ENCODE results near the gene RASGRF2. TPM values are rescaled to one million over a fixed set of nuclear protein-coding genes. Genes with fewer than 3 reads are reported as not detected.

Gene RASGRF2
- polyA plus RNA-seq, 1 donor from 2014 or later, result 0.42 TPM

- no peak overlapping the region for H3K4me2 ChIP-seq (ENCODE audit: low read length)
- H4K20me1 ChIP-seq (ENCODE audit: insufficient read depth), result no peaks in the 10 kb centered on the region
- no peak overlapping the region for H3K9ac ChIP-seq (ENCODE audit: low read length)
- no peaks in the 10 kb centered on the region for H3K9me2 ChIP-seq (ENCODE audit: insufficient read depth, low read length)
- no peak overlapping the region for H2AFZ ChIP-seq (ENCODE audit: low read depth, low read length)
- no peak for TF ChIP-seq EZH2 (IDR thresholded peaks at IDR 0.05; ENCODE audit: borderline replicate concordance, insufficient read depth, low read length, poor library complexity, severe bottlenecking)
- H3K27me3 ChIP-seq (ENCODE audit: insufficient read depth, low read depth, low read length), result no peaks in the 10 kb centered on the region
- H3K4me3 ChIP-seq (ENCODE audit: low read length), result no peak overlapping the region
- no peaks in the 10 kb centered on the region for H3K9me3 ChIP-seq (ENCODE audit: low read length)
- no peaks in the 10 kb centered on the region for H3F3A ChIP-seq (ENCODE audit: insufficient read depth, low read length, poor library complexity, severe bottlenecking)
- no peak overlapping the region for H3K27ac ChIP-seq (ENCODE audit: low read length)
- H3K36me3 ChIP-seq (ENCODE audit: insufficient read depth, low read length), result no peaks in the 10 kb centered on the region
- H3K79me2 ChIP-seq (replicated peaks; ENCODE audit: insufficient read depth, low read length), result no peaks in the 10 kb centered on the region
These were observed 16.8 kb downstream of the RASGRF2 start for GRCh38 chr5:80976985-80977384.

DNA sequence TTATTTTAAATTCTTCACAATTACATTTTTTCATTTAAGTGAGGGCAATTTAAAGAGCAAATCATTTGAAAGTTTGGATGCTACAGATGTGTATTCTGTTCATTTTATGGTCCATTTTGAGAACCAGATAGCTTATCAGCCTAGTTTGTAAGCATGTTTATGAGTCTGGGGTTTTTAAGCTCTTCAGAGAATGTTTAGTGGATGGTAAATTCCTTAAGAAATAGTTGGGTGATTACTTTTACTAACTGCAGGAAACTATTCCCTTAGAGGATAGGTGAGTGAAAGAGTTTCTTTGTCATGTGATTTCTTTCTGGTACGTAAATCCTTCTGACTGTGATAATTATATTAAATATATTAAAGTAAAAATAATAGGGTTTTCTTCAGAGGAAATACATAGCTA is 17.6 kb downstream of the RASGRF2 start:
- Histone ChIP-seq H4K20me1 (ENCODE audit: insufficient read depth) (no peaks in the 10 kb centered on the region), H3K9me3 (ENCODE audit: low read length) (no peaks in the 10 kb centered on the region), H3K9me2 (ENCODE audit: insufficient read depth, low read length) (no peaks in the 10 kb centered on the region), H3K36me3 (ENCODE audit: insufficient read depth, low read length) (no peaks in the 10 kb centered on the region), H3K27me3 (ENCODE audit: insufficient read depth, low read depth, low read length) (no peaks in the 10 kb centered on the region), H2AFZ (ENCODE audit: low read depth, low read length) (no peak overlapping the region), H3F3A (ENCODE audit: insufficient read depth, low read length, poor library complexity, severe bottlenecking) (no peaks in the 10 kb centered on the region), H3K79me2 (replicated peaks; ENCODE audit: insufficient read depth, low read length) (no peaks in the 10 kb centered on the region), H3K4me2 (ENCODE audit: low read length) (no peak overlapping the region), H3K9ac (ENCODE audit: low read length) (no peak overlapping the region), H3K27ac (ENCODE audit: low read length) (no peak overlapping the region), H3K4me3 (ENCODE audit: low read length) (no peak overlapping the region)
- TF ChIP-seq, protein P1, sequence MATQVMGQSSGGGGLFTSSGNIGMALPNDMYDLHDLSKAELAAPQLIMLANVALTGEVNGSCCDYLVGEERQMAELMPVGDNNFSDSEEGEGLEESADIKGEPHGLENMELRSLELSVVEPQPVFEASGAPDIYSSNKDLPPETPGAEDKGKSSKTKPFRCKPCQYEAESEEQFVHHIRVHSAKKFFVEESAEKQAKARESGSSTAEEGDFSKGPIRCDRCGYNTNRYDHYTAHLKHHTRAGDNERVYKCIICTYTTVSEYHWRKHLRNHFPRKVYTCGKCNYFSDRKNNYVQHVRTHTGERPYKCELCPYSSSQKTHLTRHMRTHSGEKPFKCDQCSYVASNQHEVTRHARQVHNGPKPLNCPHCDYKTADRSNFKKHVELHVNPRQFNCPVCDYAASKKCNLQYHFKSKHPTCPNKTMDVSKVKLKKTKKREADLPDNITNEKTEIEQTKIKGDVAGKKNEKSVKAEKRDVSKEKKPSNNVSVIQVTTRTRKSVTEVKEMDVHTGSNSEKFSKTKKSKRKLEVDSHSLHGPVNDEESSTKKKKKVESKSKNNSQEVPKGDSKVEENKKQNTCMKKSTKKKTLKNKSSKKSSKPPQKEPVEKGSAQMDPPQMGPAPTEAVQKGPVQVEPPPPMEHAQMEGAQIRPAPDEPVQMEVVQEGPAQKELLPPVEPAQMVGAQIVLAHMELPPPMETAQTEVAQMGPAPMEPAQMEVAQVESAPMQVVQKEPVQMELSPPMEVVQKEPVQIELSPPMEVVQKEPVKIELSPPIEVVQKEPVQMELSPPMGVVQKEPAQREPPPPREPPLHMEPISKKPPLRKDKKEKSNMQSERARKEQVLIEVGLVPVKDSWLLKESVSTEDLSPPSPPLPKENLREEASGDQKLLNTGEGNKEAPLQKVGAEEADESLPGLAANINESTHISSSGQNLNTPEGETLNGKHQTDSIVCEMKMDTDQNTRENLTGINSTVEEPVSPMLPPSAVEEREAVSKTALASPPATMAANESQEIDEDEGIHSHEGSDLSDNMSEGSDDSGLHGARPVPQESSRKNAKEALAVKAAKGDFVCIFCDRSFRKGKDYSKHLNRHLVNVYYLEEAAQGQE (IDR thresholded peaks at IDR 0.05; ENCODE audit: borderline replicate concordance), result no peak
- no peak for TF ChIP-seq EP300 (conservative IDR thresholded peaks at IDR 0.05; ENCODE audit: poor library complexity, severe bottlenecking)
- no peak for TF ChIP-seq RAD21 (conservative IDR thresholded peaks at IDR 0.05)
- TF ChIP-seq EZH2 (IDR thresholded peaks at IDR 0.05; ENCODE audit: borderline replicate concordance, insufficient read depth, low read length, poor library complexity, severe bottlenecking), result no peak
- no peak for TF ChIP-seq POLR2AphosphoS5 (IDR thresholded peaks at IDR 0.05)

DNA sequence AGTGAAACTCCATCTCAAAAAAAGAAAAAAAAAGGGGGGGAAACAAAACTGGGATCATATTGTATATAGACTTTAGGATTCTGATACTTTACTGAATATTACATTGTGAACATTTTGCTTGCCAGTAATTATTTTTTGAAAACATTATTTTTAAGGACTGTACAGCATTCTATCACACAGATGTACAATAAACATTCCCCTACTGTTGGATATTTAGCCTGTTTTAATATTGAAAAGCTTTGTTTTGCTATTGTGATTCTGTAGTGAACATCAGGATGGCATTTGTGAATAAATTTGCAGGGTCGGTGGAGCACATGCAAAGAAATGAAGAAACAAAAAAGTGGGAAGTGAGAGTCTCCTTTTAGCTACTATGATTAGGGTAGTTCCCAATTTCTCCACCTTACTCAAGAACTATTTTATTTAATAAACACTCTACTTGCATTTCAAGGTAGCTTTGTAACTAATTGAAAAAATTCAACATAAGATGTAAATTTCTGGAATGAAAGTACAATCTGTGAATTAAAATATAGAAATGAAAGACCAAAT is 18.7 kb downstream of the RASGRF2 start:
- no peaks in the 10 kb centered on the region for H3K9me2 ChIP-seq (ENCODE audit: insufficient read depth, low read length)
- H3F3A ChIP-seq (ENCODE audit: insufficient read depth, low read length, poor library complexity, severe bottlenecking), result no peaks in the 10 kb centered on the region
- H3K4me3 ChIP-seq (ENCODE audit: low read length), result no peak overlapping the region
- no peak overlapping the region for H3K4me2 ChIP-seq (ENCODE audit: low read length)
- H3K79me2 ChIP-seq (replicated peaks; ENCODE audit: insufficient read depth, low read length), result no peaks in the 10 kb centered on the region
- no peak overlapping the region for H3K27ac ChIP-seq (ENCODE audit: low read length)
- H3K27me3 ChIP-seq (ENCODE audit: insufficient read depth, low read depth, low read length), result no peaks in the 10 kb centered on the region
- no peaks in the 10 kb centered on the region for H3K36me3 ChIP-seq (ENCODE audit: insufficient read depth, low read length)
- H3K9ac ChIP-seq (ENCODE audit: low read length), result no peak overlapping the region
- H2AFZ ChIP-seq (ENCODE audit: low read depth, low read length), result no peak overlapping the region
- TF ChIP-seq EP300 (conservative IDR thresholded peaks at IDR 0.05; ENCODE audit: poor library complexity, severe bottlenecking) (no peak), TAF1 (IDR thresholded peaks at IDR 0.05; ENCODE audit: low read depth) (no peak), SMC3 (conservative IDR thresholded peaks at IDR 0.05; ENCODE audit: poor library complexity) (no peak), POLR2AphosphoS5 (IDR thresholded peaks at IDR 0.05) (no peak), EZH2 (IDR thresholded peaks at IDR 0.05; ENCODE audit: borderline replicate concordance, insufficient read depth, low read length, poor library complexity, severe bottlenecking) (no peak), MXI1 (conservative IDR thresholded peaks at IDR 0.05; ENCODE audit: poor library complexity, severe bottlenecking) (no peak), RAD21 (conservative IDR thresholded peaks at IDR 0.05) (no peak)
- TF ChIP-seq, protein P2, sequence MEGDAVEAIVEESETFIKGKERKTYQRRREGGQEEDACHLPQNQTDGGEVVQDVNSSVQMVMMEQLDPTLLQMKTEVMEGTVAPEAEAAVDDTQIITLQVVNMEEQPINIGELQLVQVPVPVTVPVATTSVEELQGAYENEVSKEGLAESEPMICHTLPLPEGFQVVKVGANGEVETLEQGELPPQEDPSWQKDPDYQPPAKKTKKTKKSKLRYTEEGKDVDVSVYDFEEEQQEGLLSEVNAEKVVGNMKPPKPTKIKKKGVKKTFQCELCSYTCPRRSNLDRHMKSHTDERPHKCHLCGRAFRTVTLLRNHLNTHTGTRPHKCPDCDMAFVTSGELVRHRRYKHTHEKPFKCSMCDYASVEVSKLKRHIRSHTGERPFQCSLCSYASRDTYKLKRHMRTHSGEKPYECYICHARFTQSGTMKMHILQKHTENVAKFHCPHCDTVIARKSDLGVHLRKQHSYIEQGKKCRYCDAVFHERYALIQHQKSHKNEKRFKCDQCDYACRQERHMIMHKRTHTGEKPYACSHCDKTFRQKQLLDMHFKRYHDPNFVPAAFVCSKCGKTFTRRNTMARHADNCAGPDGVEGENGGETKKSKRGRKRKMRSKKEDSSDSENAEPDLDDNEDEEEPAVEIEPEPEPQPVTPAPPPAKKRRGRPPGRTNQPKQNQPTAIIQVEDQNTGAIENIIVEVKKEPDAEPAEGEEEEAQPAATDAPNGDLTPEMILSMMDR (IDR thresholded peaks at IDR 0.05; ENCODE audit: poor library complexity, severe bottlenecking), result no peak
- TF ChIP-seq, protein P1 (IDR thresholded peaks at IDR 0.05; ENCODE audit: borderline replicate concordance), result no peak
- H3K9me3 ChIP-seq (ENCODE audit: low read length), result no peaks in the 10 kb centered on the region
- no peaks in the 10 kb centered on the region for H4K20me1 ChIP-seq (ENCODE audit: insufficient read depth)
